Daoy (cell line): ENCODE measurements around the gene SMARCD3. TPM values are rescaled to one million over a fixed set of nuclear protein-coding genes. Genes with fewer than 3 reads are reported as not detected.

Experiments
- total RNA-seq: library from RNA; depleted of rRNA; stranded (reverse); fragments of >200 nt; shearing (Covaris generic); gene quantifications from 2 replicates; pipeline ENCODE4 v1.2.3, GENCODE V29; 2014; rRNA removed

Gene SMARCD3
- total RNA-seq, 1 experiment from 2014 or later: 29.9 TPM

Other genes with a start within 250 kb of the SMARCD3 start
- gene ATG9B, start 224.2 kb downstream of the SMARCD3 start, total RNA-seq: not detected in 2 replicates
- gene ABCB8, start 220.2 kb downstream of the SMARCD3 start, total RNA-seq: 44.2 and 49.1 TPM in 2 replicates
- gene ASIC3, start 200.2 kb downstream of the SMARCD3 start, total RNA-seq: 0.12 and 1.5 TPM in 2 replicates
- gene CDK5, start 190.8 kb downstream of the SMARCD3 start, total RNA-seq: 56.6 and 63.8 TPM in 2 replicates
- 157 and 195 TPM in 2 replicates for gene SLC4A2, start 189.1 kb downstream of the SMARCD3 start, total RNA-seq
- 93.8 and 111 TPM in 2 replicates for gene FASTK, start 167.9 kb downstream of the SMARCD3 start, total RNA-seq
- gene TMUB1, start 165.2 kb downstream of the SMARCD3 start, total RNA-seq: 51.2 and 61.3 TPM in 2 replicates
- gene AGAP3, start 162.2 kb downstream of the SMARCD3 start, total RNA-seq: 41.6 and 72.6 TPM in 2 replicates
- gene GBX1, start 81.0 kb downstream of the SMARCD3 start, total RNA-seq: not detected in 2 replicates
- not detected in 2 replicates for gene ASB10, start 61.4 kb downstream of the SMARCD3 start, total RNA-seq
- gene H2BK1, start 38.2 kb downstream of the SMARCD3 start, total RNA-seq: not detected in 2 replicates
- 116 and 126 TPM in 2 replicates for gene ABCF2, start 21.5 kb downstream of the SMARCD3 start, total RNA-seq
- 38.3 and 43.5 TPM in 2 replicates for gene CHPF2, start 16.2 kb downstream of the SMARCD3 start, total RNA-seq
- 128 and 131 TPM in 2 replicates for gene NUB1, start 93.1 kb upstream of the SMARCD3 start, total RNA-seq
- gene WDR86, start 161.3 kb upstream of the SMARCD3 start, total RNA-seq: 0.06 and 0.48 TPM in 2 replicates
- gene CRYGN, start 191.4 kb upstream of the SMARCD3 start, total RNA-seq: 0.17 TPM in 1 of 2 replicates, not detected in the other